MG63 (cell line): Measurements from ENCODE around the gene WWOX. TPM values are rescaled to one million over a fixed set of nuclear protein-coding genes. Genes with fewer than 3 reads are reported as not detected.

Experiments used
- DNase-seq: peaks from one replicate; pipeline ENCODE4 v3.0.0-alpha.2; 2020
- H3K27me3 ChIP-seq: fragments of 250-450 bp; sonication (Bioruptor Pico); 2 replicates; pipeline ENCODE4 v1.5.1; 2020; ENCODE audit warnings: mild to moderate bottlenecking, moderate library complexity
- H3K36me3 ChIP-seq: fragments of 250-450 bp; sonication (Bioruptor Pico); 2 replicates; pipeline ENCODE4 v1.5.1; 2020; ENCODE audit warnings: mild to moderate bottlenecking, moderate library complexity
- H3K4me3 ChIP-seq: fragments of 250-450 bp; sonication (Bioruptor Pico); 2 replicates; pipeline ENCODE4 v1.5.1; 2020; ENCODE audit warnings: mild to moderate bottlenecking, moderate library complexity
- H3K9me3 ChIP-seq: fragments of 250-450 bp; sonication (Bioruptor Pico); 2 replicates; pipeline ENCODE4 v1.5.1; 2020; ENCODE audit warnings: mild to moderate bottlenecking, moderate library complexity
- total RNA-seq: library from RNA; depleted of rRNA; stranded (reverse); fragments of >200 nt; shearing (Covaris generic); gene quantifications from 2 replicates; pipeline ENCODE4 v1.2.3, GENCODE V29; 2014; ENCODE audit warnings: low replicate concordance

Gene WWOX
- total RNA-seq, 1 experiment from 2014 or later, result 11.4 TPM

GRCh38 chr16:78703936-78704335, 604.5 kb downstream of the WWOX start:
- DNase-seq, result no peak
- Histone ChIP-seq H3K4me3 (no peak overlapping the region), H3K9me3 (no peaks in the 10 kb centered on the region)

GRCh38 chr16:78704416-78704815, 605.0 kb downstream of the WWOX start:
- no peaks in the 10 kb centered on the region for H3K36me3 ChIP-seq
- no peaks in the 10 kb centered on the region for H3K9me3 ChIP-seq
- H3K27me3 ChIP-seq, result no peaks in the 10 kb centered on the region
- no peak for DNase-seq
- H3K4me3 ChIP-seq, result no peak overlapping the region

More at GRCh38 chr16:78703936-78704335, 604.5 kb downstream of the WWOX start:
- H3K36me3 ChIP-seq, result no peaks in the 10 kb centered on the region
- no peaks in the 10 kb centered on the region for H3K27me3 ChIP-seq

GRCh38 chr16:78705694-78706093, 606.2 kb downstream of the WWOX start:
- DNase-seq, result no peak
- Histone ChIP-seq H3K9me3 (no peaks in the 10 kb centered on the region), H3K27me3 (no peaks in the 10 kb centered on the region), H3K4me3 (no peak overlapping the region), H3K36me3 (no peaks in the 10 kb centered on the region)

- H3K27me3 ChIP-seq, result no peaks in the 10 kb centered on the region
- DNase-seq, result no peak
- H3K9me3 ChIP-seq, result no peaks in the 10 kb centered on the region
- H3K4me3 ChIP-seq, result no peak overlapping the region
- no peaks in the 10 kb centered on the region for H3K36me3 ChIP-seq
These were observed 607.2 kb downstream of the WWOX start for GRCh38 chr16:78706637-78707036.

GRCh38 chr16:78709137-78709884, 609.9 kb downstream of the WWOX start:
- DNase-seq, result no peak
- Histone ChIP-seq H3K9me3 (no peaks in the 10 kb centered on the region), H3K36me3 (no peaks in the 10 kb centered on the region), H3K27me3 (no peaks in the 10 kb centered on the region), H3K4me3 (no peak overlapping the region)

GRCh38 chr16:78715106-78715505, 615.7 kb downstream of the WWOX start:
- Histone ChIP-seq H3K4me3 (no peak overlapping the region), H3K36me3 (no peaks in the 10 kb centered on the region), H3K9me3 (no peaks in the 10 kb centered on the region), H3K27me3 (no peaks in the 10 kb centered on the region)
- DNase-seq, result no peak

- H3K9me3 ChIP-seq, result no peaks in the 10 kb centered on the region
- no peaks in the 10 kb centered on the region for H3K27me3 ChIP-seq
- H3K36me3 ChIP-seq, result no peaks in the 10 kb centered on the region
- H3K4me3 ChIP-seq, result no peak overlapping the region
- no peak for DNase-seq
These were observed 616.2 kb downstream of the WWOX start for GRCh38 chr16:78715673-78716072.

- no peaks in the 10 kb centered on the region for H3K27me3 ChIP-seq
- H3K9me3 ChIP-seq, result no peaks in the 10 kb centered on the region
- no peak for DNase-seq
- no peaks in the 10 kb centered on the region for H3K36me3 ChIP-seq
- H3K4me3 ChIP-seq, result no peak overlapping the region
These were observed 618.7 kb downstream of the WWOX start for GRCh38 chr16:78718141-78718540.

GRCh38 chr16:78720416-78720815, 621.0 kb downstream of the WWOX start:
- no peaks in the 10 kb centered on the region for H3K36me3 ChIP-seq
- no peak for DNase-seq
- H3K4me3 ChIP-seq, result no peak overlapping the region
- H3K9me3 ChIP-seq, result no peaks in the 10 kb centered on the region
- no peaks in the 10 kb centered on the region for H3K27me3 ChIP-seq

- Histone ChIP-seq H3K9me3 (no peaks in the 10 kb centered on the region), H3K36me3 (no peaks in the 10 kb centered on the region), H3K27me3 (no peaks in the 10 kb centered on the region), H3K4me3 (no peak overlapping the region)
- DNase-seq, result no peak
These were observed 628.1 kb downstream of the WWOX start for GRCh38 chr16:78727536-78727935.

GRCh38 chr16:78729687-78730086, 630.2 kb downstream of the WWOX start:
- no peaks in the 10 kb centered on the region for H3K27me3 ChIP-seq
- no peak for DNase-seq

GRCh38 chr16:78731785-78732184, 632.3 kb downstream of the WWOX start:
- H3K36me3 ChIP-seq, result no peaks in the 10 kb centered on the region
- no peak for DNase-seq
- H3K9me3 ChIP-seq, result no peaks in the 10 kb centered on the region
- no peak overlapping the region for H3K4me3 ChIP-seq
- H3K27me3 ChIP-seq, result no peaks in the 10 kb centered on the region

More at GRCh38 chr16:78729687-78730086, 630.2 kb downstream of the WWOX start:
- Histone ChIP-seq H3K4me3 (no peak overlapping the region), H3K36me3 (no peaks in the 10 kb centered on the region), H3K9me3 (no peaks in the 10 kb centered on the region)

- Histone ChIP-seq H3K27me3 (no peaks in the 10 kb centered on the region), H3K9me3 (no peaks in the 10 kb centered on the region), H3K36me3 (no peaks in the 10 kb centered on the region), H3K4me3 (no peak overlapping the region)
- no peak for DNase-seq
These were observed 633.2 kb downstream of the WWOX start for GRCh38 chr16:78732696-78733095.

- no peaks in the 10 kb centered on the region for H3K27me3 ChIP-seq
- H3K4me3 ChIP-seq, result no peak overlapping the region
- DNase-seq, result no peak
- H3K36me3 ChIP-seq, result no peaks in the 10 kb centered on the region
- H3K9me3 ChIP-seq, result no peaks in the 10 kb centered on the region
These were observed 635.9 kb downstream of the WWOX start for GRCh38 chr16:78735337-78735736.

GRCh38 chr16:78737630-78738029, 638.2 kb downstream of the WWOX start:
- Histone ChIP-seq H3K36me3 (no peaks in the 10 kb centered on the region), H3K27me3 (no peaks in the 10 kb centered on the region), H3K4me3 (no peak overlapping the region), H3K9me3 (no peaks in the 10 kb centered on the region)
- DNase-seq, result no peak

- DNase-seq, result no peak
- Histone ChIP-seq H3K4me3 (no peak overlapping the region), H3K36me3 (no peaks in the 10 kb centered on the region), H3K27me3 (no peaks in the 10 kb centered on the region), H3K9me3 (no peaks in the 10 kb centered on the region)
These were observed 639.1 kb downstream of the WWOX start for GRCh38 chr16:78738557-78738956.

GRCh38 chr16:78740269-78740668, 640.8 kb downstream of the WWOX start:
- no peak overlapping the region for H3K4me3 ChIP-seq
- no peak for DNase-seq
- H3K27me3 ChIP-seq, result no peaks in the 10 kb centered on the region
- H3K9me3 ChIP-seq, result no peaks in the 10 kb centered on the region
- no peaks in the 10 kb centered on the region for H3K36me3 ChIP-seq

GRCh38 chr16:78742501-78743283, 643.2 kb downstream of the WWOX start:
- Histone ChIP-seq H3K4me3 (no peak overlapping the region), H3K9me3 (no peaks in the 10 kb centered on the region), H3K36me3 (no peaks in the 10 kb centered on the region), H3K27me3 (no peaks in the 10 kb centered on the region)
- no peak for DNase-seq
